Activated T-cell treated with anti-CD3 and anti-CD28 coated beads for 48 hours (primary cell): ENCODE measurements around the gene POLD4.
A peak's percentile ranks its signal among the peaks of the same experiment; 100 is the strongest.

Experiments
- DNase-seq: peaks from one replicate; pipeline ENCODE4 v3.0.0-alpha.2; 2020; ENCODE audit warnings: low read depth

The POLD4 gene

DNA sequence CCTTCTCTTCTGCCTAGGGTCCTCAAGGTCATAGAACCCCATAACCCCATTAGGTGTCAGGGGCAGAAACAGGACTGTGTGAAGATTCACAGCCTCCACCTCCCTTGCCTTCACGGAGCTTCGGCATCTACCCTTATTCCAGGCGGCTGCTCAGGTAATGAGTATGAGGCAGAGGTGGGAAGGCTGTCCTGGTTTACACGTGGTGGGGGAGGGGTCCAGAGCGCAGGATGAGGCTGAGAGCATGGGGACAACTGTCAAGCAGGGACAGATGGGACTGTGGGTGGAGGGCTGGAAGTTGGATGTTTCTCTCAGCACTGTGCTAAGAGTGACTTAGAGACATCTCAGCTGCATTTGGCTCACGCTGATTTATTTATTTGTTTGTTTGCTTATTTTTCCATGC, 34.2 kb upstream of the POLD4 start:
- DNase-seq, result no peak

DNA sequence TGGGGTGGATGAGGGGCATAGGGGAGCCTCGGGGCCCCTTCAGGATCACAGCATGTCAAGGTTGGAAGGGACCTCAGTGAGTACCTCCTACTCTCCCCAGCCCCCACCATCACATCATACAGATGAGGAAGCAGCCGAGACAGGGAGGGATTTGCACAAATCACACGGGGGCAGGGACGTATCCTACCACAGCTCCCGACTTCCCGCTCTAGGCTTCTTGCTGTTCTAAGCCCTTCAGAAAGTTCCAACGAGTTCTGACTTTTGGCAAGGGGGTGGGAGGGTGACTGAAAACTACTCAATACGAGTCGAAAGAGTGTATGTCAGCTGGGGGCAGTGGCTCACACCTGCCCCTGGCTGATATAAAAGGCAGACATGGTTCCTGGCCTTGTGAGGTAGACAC, 33.7 kb upstream of the POLD4 start:
- DNase-seq, result no peak

DNA sequence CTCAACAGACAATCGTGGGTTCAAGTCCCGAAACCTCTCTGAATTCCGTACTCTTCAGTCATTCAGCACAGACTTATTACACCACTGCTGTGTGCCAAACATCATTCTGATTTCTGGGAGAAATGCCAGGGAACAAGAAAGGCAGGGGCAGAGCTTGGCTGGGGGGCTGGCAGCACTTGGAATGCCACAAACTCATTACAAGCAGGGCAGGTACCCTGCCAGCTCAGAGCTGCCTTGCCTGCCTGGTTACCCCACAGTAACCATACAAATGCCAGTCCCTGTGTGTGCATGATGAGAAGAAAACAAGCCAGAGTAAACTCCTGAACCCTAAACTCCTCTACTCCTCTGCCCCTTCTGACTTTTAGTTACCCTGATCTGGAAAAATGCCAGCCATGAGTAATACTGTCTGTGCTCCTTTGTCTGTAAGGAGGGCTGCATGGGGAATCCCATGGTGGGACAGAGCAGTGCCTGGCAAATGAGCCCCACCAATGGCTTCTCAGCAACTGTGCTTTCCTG, 31.6 kb upstream of the POLD4 start:
- no peak for DNase-seq

DNA sequence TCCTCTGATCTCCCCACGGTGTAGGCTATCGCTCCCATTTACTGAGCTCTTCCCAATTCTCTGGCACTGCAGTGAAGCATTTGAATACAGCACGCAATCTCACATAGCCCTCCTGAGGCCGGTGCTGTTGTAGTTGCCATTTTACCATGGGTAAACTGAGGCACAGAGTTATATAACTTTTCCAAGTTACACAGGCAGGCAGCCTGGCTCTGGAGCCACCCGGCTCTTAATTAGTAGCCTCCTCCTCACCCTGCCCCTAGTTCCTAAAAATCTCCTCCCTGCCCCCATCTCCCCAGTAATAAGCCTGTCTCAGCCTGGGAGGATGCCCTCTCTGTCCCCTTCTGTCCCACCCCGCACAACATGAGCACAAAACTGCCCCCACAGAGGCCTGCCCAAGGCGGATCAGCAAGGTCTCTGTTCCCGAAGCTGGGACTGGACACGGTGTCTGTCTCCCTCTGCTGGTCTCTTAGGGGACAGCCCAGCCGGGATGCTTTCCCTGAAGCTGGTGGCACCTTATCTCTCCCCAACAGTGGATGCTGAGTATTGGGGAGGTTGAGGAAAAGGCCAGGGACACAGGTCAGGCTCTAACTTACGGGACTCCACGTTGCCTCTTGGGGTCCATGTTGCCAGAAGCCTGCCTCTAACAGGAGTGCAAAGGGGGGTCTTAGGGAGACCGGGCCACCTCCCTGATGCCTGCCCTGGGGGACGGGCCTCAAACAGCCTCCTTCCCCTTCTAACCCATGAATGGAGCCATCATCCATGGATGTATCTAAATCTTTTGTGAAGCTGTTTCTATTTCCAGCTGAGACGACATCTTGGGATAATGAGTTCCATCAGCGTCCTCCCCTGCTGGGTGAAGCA, 29.2 kb upstream of the POLD4 start:
- peak; percentile 78 for DNase-seq

DNA sequence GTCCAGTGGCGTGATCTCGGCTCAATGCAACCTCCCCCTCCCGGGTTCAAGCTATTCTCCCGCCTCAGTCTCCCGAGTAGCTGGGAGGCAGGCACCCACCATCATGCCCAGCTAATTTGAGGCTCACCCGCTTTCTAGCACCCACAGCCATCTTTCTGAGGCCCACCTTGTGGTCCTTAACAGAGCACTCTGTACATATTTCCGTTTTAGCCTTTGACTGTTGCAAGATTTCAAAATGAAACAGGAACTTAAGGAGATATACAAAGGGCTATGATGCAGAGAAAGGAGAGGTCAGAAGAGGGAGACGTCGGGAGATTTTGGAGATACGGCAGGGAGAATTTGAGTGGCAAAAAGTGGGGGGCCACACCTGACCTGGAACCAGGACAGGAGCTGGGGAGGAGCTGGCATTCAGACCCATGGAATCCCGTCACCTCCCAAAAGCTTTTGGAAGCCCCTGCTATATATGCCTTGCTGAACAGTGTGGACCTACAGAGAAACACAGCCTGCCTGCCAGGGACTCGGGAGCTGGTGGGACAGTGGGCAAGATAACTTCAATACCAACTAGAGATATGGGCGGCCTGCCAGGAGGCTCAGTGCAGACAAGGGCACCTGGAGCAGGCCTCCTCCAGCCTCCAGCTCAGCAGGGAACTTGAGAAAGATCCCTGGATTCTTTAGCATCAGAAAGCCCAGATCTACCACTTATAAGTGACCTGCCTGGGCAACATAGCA, 28.1 kb upstream of the POLD4 start:
- no peak for DNase-seq

DNA sequence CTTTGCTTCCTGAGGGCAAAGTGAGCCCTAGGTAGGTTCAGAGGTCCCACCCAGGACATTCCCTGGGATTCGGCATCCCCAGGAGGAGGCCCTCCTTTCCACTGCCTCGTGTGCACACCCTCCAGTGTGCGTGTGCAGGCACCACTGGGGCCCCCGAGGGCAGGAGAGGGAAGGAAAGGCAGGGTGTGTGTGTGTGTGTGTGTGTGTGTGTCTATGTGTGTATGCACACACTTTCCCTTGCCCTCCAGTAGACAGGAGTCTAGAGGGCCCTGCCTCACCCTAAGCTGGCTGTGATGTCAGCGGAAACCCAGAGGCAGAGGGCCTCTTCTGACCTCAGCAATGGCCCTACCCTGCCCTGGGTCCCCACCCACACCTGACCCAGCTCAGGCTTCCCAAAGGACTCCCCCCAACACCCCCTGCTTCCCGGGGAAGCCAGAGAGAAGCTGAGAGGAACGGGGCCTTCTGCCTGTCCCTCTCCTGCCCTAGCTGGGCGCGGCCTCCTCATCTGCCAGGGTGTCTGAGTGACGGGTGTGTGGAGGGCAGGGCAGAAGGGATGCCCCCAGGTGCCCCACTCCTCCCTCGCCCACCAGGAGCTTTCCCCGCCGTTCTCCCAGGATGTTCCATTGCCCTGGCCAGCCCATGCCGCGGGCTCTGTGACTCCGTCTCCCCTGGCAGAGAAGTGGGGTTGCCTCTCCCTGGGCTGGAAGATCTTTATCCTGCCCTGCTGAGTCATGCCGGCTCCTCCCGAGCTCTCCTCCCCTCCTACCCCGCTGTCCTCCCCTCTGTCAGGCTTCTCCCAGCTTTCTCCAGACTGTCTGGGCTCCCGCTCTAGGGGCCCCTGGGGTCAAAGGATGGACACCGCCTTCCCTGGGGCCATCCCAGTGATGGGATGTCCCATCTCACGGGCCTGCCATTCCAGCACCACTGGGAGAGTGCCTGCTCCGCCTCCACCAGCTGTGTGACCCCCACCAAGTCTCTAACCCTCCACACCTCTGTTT, 26.0 kb upstream of the POLD4 start:
- no peak for DNase-seq

DNA sequence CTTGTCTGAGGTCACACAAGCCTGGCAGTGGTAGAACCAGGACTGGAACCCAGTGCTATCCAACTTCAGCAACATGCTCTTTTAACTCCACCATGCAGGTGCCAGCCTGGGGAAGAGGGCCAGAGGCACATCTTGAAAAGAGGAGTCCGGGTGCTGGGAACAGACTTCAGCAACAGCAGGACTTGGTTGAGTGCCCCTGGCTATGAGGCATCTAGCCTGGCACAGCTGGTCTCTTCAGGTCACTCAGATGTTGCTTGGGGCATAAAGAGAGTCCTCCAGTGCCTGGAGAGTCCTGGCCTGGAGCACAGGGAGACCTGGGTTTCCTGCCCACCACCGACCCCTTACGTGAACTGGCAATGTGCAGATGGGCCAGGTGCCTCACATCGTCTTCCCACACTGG, 25.2 kb upstream of the POLD4 start:
- no peak for DNase-seq

DNA sequence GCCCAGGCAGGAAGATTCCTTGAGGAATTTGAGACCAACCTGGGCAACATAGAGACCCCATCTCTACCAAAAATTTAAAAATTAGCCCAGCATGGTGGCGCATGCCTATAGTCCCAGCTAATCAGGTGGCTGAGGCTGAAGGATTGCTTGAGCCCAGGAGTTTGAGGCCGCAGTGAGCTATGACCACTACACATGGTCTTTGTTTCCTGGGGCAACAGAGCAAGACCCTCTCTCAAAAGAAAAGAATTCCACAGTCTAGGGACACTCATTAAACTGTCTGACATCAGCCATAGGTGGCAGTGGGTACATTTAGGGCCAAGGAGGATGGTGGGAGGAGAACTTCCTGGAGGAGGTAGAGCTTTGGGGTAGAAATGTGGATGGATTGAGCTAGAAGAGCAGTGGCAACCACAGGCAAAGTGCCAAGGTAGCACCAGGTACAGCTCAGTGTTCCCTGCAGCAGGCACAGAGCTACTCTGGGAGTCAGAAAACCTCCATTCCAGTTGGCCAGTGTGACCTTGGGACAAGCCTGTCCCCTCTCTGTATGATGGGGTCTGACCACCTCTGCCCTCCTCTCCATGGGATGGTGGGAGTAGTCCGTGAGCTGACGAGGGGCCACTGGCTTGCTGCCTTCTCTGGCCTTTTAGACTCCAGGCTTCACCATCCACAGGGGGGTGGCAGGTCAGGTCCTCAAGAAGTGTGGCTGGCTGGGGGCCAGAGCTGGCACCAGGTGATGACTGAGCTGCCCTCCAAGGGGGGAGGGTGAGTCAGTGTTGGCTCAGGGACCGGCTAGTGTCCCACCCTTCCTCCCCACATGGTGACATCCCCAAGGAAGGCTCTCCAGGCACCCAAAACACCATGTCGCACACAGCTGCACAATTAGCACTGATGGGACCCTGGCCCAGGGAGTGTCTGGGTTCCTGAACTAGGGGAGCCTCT, 23.8 kb upstream of the POLD4 start:
- no peak for DNase-seq

DNA sequence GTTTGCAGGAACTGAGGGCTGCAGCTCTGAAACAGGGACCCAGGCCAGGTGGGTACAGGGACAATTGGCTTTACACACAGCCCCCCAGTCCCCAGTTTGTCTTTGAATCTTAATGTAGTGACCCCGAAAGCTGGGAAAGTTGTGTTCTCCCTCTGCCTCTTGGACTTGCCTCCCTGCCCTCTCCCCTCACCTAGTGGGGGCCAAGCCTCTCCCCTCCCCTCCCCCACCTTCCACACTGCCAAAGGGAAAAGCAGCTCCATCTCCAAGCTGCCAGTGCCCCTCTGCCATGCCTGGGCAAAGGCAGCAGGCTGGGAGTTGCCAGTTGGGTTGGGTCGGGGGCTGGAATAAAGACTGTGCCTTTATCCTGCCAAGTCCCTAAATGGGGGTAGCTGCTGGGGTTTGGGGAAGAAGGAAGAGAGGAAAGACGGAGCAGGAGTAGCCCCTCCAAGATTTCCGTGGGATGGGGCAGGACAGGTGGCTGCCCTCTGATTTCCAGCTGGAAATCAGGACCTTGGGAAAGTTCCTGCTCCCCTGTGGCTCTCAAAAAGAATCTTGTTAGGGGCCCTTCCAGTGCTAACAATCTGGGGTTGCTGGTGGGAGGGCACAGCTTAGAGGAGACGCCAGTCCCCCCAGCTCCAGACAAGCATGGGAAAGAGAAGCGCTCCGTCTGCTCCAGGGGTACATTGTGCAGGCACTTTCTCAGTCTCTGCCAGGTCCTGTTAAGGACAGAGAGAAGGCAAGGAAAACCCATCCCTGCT, 22.9 kb upstream of the POLD4 start:
- DNase-seq, result no peak

DNA sequence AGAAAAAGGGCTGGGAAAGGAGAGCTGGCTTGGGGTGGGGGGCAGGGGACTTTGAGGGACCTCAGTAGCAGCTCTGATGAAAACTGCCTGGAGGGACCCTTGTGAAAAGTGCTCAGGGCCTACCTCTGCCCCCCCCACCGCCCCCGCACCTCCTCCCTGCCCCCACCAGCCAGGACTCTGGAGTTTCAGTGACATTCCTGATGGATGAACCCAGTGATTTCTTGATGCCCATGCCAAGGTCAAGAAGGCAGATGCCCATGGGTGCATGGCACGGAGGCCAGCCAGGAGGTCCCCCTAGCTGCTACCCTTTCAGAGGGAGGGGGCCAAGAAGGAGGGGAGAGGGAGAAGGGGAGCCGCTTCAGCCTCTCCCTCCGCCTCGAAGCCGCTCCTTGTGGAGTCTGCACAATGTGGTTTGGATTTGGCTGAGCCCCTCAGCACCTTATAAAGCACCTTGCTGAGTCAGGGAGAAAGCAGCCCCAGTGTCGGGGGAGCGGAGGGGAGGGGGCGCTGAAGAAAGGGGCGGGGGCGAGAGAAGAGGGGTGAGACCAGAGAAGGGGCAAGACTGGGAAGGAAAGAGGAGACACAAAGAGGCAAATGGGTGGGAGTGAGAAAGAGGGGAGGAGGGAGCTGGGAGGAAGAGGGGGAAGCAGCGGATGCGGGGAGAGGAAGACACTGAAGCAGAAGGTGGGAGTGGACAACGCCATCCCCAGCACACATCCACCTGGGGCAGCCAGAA, 22.1 kb upstream of the POLD4 start:
- DNase-seq, result no peak

DNA sequence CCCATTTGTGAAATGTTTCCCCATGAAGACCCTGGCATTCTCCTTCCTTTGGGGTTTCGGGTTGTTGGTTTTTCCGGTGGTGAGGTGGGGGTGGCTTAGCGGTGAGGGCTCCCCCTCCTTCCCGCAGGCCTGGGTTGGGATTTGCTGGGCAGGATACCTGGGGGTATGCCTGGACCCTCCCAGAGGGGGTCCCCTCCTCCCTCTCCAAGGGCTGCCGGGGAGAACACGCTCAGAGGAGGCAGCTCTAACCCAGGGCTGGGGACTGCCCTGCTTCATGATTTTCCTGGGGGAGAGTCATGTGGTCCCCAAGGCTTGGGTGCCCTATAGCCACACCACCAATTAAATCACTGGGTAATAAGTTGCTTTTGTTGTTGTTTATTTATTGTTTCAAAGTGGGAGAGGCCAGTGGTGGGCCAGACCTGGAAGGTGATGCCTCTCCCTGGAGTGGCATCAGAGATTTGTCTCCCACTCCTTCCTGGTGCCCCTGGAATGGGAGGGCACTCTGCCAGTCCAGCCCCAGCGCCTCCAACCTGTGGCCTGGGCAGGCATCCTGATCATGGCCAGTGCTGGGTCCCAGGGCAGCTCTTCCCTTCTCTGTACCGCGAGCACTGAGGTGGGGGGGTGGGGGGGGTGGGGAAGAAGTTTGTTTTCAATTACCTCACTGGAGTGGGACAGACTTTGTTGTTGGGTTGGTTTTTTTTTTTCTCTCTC, 21.4 kb upstream of the POLD4 start:
- no peak for DNase-seq

DNA sequence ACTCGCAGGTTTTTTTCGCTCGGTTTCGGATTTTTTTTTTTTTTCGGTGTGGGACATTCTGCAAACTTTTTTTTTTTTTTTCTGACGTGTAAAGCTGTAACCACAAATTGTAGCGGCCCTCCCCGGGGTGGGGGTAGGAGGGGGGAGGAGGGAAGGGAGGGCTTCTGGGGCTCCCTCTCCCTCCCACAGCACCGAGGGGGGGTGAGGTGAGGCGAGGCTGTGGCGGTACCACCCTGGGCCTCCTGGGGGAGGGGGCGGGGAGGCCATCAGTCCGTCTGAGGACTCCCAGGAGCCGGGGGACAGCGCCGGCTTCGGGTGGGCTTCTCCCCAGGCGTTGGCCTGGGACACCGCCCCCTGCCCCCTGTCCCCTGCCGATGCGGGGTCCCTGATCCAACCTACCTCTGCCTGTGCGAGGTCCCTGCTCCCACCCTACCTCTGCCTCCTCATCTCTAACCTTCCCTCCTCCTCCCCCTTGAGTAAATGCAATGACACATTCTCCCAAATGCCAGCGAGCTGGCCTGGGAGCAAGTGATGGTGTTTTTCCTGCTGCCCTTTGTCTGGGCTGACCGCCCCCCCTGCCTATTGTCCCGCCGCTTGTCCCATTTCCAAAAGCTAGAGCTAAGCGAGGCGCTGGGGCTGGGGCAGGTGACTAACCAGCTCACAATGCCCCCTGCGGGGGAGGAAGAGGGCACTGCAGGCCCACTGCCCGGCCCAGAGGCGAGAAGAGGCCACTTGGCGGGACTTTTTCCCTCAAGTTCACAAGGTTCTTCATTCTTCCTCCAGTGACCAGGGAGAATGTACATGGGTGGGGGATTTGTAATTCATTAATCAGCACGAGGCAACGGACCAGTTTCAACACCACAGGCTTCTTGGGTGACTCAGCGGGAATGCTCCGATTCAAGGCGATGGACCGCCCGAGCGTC, 20.6 kb upstream of the POLD4 start:
- no peak for DNase-seq

DNA sequence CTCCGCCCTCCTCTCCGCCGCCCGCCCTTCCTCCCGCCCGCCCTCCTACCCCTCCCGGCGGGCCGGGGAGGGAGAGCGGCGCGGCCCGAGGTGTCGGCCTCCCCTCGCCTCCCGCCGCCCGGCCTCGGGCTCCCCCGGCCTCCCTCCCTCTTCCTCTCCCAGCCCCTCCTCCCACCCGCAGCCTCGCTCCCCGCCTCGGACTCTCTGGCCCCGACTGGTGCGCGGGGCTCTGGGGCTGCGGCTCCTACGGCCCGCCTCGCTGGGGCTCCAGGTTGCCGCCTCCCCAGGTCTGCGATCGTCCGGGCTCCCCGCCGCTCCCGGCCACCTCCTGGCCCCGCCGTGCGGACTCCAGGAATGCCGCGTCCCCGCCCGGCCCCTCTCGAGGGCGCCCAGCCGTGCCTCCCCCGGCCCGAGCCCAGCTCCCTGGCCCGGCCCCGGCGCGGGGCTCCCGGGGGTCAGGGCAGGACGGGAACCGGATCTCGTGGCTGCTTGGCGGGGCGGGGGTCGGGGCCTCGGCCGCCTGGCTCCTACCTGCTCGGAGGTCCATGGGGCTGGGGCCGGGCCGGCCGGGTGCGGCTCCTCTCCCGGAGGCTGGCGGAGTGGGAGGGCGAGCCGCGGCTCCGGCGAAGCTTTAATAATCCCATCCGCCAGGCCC, 19.8 kb upstream of the POLD4 start, which contains the start of gene CLCF1:
TSS of gene CLCF1 (minus strand) at position 606 of the 655 bp plus-strand sequence. CDS start at position 547, 59 bp downstream.
- DNase-seq, result no peak

DNA sequence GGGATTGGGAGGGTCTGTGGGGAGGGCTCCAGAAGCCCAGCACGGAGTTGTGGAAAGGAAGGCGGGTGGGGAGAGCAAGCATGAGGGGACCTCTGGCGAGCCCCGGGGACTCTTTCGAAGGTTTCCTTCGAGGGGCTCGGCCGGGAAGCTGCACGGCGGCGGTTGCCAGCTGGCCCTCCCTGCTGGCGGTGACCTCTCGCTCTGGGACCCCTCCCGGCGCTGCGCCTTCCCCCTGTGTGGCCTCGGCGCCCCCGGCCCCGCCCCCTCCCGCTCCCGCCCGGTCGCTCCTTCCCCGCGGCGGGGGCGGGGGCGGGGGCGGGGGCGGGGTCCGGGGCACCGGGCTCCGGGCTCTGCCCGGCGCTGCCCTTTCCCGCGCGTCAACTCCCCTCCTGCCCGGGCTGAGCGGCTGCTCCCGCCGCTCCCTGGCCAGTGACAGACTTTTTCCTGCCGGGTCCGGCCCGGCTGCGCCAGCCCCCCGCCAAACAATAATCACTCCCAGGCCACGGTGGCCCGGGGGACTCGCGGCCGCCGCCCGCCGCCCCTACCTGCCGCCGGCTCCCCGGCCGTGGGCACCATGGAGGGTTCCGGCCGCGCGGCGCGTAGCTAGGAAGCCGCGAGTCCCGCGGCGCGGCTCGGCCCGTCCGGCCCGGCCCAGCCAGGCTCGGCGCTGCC, 19.1 kb upstream of the POLD4 start:
- DNase-seq, result no peak

DNA sequence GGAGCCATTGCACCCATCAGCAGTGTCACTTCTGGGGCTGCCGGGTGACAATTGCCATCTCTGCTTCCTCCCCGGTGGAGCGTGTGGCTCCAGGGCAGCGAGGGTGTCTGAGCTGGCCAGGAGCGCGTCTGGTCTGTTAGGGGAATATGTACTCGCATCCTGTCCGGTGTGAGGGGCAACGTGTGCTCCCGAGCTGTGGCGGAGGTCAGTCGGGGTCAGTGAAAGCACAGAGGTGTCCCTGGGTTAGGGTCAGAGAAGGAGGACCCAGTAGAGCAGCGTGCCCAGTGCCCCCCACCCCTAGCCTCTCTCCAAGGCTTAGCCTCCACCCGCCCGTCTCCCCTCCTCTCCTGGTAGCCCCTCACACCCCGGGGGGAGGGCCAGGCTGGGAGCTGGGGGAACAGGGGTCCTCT, 18.6 kb upstream of the POLD4 start:
- no peak for DNase-seq

DNA sequence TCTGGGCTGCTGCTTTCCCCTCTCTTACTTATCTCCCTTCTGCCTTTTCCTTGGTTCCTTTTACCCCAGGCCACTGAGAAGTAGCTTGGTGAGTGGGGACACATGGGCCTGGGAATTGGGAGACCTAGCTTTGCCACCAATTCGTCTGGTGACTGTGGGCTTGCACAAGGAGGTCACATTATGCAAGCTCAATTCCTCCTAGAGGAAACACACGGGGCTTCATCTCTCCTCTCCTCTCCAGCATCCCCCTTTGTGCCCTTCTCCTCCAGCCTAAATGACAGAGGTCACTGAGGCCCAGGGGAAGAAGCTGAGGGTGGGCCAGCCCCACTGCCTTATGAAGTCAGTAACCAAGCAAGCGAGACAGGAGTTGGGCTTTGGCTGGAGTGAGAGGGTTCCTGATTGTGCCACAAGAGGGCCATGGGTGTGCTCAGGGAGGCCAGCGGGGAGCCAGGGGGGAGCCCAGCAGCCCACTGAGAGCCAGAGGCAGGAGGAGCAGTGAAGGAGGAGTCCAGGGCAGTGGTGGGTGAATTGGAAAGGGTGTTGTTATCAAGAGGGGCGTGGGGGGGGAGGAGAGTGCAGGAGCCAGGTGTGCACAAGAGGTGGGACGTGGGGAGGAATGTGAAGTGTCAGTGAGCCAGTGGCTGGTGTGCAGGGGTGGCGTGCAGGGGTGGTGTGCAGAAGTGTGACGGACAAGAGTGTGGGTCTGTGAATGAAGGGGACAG, 18.0 kb upstream of the POLD4 start:
- DNase-seq, result no peak
